ENCODE results near the gene CENPX. TPM values are rescaled to one million over a fixed set of nuclear protein-coding genes. Genes with fewer than 3 reads are reported as not detected.
A peak's percentile ranks its signal among the peaks of the same experiment; 100 is the strongest.

The CENPX gene
- total and polyA plus RNA-seq, 9 donors: 33.4 to 44.8 (median 38.7) TPM

DNA sequence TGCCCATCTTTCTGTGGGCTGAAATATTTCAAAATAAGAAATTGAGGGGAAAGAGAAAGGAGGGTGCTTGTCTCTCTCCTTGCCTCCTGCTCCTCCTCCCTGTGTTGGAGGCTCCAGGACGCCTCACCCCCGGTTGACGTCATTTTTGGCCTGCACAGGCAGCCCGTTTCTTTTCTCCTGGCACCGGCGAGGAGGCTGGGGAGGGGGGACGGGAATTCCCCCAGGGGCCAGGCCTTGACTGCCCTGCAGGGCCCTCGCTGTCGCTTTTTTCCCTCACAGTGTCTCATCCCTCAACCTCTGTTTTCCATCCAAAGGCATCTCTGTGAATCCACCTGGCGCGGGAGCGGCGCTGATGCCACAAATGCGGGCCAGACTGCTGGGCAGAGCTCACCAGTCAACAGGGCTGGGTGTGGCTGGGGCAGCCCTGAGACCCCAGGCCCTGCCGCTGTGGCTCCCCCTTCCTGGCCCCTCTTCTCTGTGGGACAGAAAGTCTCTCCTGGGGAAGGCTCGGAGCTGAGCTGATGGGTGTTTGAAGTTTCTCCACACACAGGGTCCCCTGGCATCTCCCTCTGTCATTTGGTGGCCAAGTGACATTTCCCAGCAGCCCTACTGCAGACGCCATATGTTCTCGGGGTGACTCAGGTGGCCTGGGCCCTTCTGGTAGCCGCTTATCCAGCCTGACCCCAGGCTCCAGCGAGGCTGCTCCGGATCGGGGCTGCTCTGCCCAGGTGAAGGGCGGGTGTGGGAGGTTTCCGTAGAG, 16.0 kb downstream of the CENPX start:
- no peak overlapping the region for H3K27ac ChIP-seq (ENCODE audit: low read length)
- H3K36me3 ChIP-seq (ENCODE audit: control insufficient read depth, insufficient read depth, low read length): peaks cover 15% of the 10 kb centered on the region
- H3K4me1 ChIP-seq (ENCODE audit: control insufficient read depth, insufficient read depth, low read length): peaks cover 35% of the 10 kb centered on the region
- H3K27me3 ChIP-seq (ENCODE audit: control insufficient read depth, insufficient read depth, low read length): no peaks in the 10 kb centered on the region
- DNase-seq: no peak
- H3K9me3 ChIP-seq (replicated peaks; ENCODE audit: control insufficient read depth, low read depth, low read length): no peaks in the 10 kb centered on the region
- WGBS (ENCODE audit: insufficient coverage): 79% methylated on average over 12 of the region's 24 CpGs
- no peak overlapping the region for H3K4me3 ChIP-seq (ENCODE audit: low read length)

DNA sequence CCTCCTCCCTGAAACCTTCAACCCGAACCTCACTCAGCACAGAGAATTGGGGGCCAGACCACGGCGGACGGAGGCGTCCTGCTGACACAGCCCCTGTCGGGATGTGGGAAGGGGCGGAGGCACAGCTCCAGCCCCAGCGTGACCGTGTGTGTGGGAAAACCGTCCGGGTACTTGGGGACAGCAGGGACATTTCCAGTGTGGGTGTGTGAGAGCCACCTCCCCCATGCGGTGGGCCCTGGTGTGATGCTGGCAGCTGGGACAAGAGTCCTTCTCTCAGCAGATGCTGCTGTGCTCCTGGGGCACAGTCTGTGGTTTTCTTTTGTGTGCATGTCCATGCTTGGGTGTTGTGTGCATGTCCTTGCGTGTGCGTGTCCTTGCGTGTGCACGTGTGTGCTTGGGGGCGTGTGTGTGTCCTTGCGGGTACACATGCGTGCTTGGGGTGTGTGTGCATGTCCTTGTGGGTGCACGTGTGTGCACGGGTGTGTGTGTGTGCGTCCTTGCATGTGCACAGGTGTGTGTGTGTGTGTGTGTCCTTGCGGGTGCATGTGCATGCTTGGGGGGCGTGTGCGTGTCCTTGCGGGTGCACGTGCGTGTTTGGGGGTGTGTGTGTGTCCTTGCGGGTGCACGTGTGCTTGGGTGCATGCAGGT, 16.9 kb downstream of the CENPX start:
- no peak overlapping the region for H3K4me3 ChIP-seq (ENCODE audit: low read length)
- peaks cover 43% of the 10 kb centered on the region for H3K4me1 ChIP-seq (ENCODE audit: control insufficient read depth, insufficient read depth, low read length)
- H3K36me3 ChIP-seq (ENCODE audit: control insufficient read depth, insufficient read depth, low read length): peaks cover 13% of the 10 kb centered on the region
- DNase-seq: no peak
- H3K9me3 ChIP-seq (replicated peaks; ENCODE audit: control insufficient read depth, low read depth, low read length): no peaks in the 10 kb centered on the region
- WGBS (ENCODE audit: insufficient coverage): 82% methylated on average over 24 of the region's 30 CpGs
- H3K27ac ChIP-seq (ENCODE audit: low read length): no peak overlapping the region
- no peaks in the 10 kb centered on the region for H3K27me3 ChIP-seq (ENCODE audit: control insufficient read depth, insufficient read depth, low read length)

DNA sequence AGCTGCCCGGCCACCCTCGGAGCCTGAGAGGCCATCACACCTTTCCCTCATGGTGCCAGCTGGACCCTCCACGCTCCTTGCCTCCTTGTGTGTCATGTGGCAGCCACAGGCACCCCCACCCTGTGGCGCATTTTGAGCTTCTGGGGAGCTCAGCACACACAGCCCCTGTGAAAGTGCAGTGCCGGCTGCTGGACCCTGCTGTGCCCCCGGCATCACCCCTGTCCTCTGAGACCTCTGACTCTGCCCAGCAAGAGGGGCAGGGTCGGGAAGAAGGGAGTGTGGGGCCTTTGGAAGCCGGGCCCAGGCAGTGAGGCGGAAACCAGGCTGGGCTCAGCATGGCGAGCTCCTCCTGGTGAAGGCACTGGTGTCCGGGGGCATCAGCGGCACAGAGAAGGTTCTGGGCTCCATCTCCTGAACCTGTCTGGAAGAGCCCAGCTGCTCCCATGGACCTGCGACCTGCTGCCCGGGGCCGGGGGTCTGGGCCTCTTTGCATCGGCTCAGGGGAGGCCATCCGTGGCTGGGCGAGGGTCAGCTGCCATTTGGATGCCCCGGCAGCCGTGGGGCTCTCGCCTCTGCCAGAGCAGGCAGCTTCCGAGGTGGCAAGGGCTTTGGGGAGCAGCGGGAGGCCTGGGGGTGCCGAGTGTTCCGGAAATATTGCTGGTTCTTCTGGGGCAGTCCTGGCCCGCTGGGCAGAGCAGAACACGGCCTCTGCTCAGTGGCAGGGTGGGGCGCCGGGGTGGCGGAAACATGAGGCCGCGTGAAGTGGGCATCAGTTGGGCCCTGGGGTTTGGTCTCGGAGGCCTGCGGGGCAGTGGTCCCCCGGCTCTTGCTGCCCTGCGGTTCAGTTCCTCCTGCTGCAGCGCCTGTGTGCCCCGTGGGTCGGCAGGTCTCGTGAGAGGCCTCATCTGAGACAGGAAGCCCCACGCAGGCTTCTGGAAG, 17.9 kb downstream of the CENPX start:
- H3K27ac ChIP-seq (ENCODE audit: low read length): no peak overlapping the region
- WGBS (ENCODE audit: insufficient coverage): 79% methylated on average over 40 of the region's 41 CpGs
- DNase-seq: no peak
- no peaks in the 10 kb centered on the region for H3K9me3 ChIP-seq (replicated peaks; ENCODE audit: control insufficient read depth, low read depth, low read length)
- no peak overlapping the region for H3K4me3 ChIP-seq (ENCODE audit: low read length)
- H3K27me3 ChIP-seq (ENCODE audit: control insufficient read depth, insufficient read depth, low read length): no peaks in the 10 kb centered on the region
- H3K36me3 ChIP-seq (ENCODE audit: control insufficient read depth, insufficient read depth, low read length): peaks cover 13% of the 10 kb centered on the region
- H3K4me1 ChIP-seq (ENCODE audit: control insufficient read depth, insufficient read depth, low read length): peaks cover 54% of the 10 kb centered on the region

DNA sequence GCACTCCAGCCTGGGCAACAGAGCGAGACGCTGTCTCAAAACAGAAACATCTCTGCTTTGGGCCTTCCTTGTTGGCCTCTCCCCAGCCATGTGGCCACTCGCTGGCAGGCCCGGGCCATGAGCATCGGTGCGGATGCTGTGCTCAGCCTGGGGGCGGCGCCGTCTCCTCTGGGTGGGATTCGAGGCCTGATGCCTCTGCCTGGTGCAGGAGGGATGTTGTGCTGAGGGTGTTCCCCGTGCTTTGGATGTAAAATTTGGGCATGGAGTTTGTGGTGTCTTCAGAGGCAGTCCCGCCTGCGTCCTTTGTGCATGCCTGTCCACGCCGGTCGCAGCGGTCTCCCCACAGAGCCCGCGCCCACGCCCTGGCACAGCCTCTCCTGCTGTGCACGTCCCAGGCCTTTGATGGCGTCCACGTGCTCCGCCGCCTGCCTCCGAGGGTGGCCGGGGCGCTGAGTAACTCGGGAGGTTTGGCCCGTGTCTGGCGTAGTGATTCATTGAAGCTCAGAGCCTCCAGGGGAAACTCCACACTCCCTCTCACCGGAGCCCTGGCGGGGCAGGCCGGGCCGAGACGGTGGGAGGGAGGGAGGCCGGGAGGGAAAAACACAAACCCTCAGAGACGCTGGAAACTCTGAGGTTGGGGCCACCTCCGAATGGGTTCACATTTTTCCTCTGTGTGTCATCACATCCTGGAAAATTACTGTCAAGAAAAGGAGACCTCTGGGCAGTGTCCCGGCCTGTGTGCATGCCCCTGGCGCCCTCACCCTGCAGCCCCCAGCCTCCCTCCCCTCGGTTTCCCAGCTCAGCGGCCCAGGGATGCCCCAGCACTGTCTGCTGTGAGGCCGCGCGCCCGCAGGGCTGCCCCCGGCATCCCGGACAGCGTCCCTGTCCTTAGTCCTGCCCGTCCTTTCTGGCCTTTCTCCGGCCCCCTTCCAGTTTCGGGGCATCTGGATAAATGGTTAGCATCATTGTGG, 19.0 kb downstream of the CENPX start:
- H3K36me3 ChIP-seq (ENCODE audit: control insufficient read depth, insufficient read depth, low read length): peaks cover 7% of the 10 kb centered on the region
- H3K4me3 ChIP-seq (ENCODE audit: low read length): no peak overlapping the region
- 49% methylated on average over 39 of the region's 53 CpGs for WGBS (ENCODE audit: insufficient coverage)
- peak overlapping the region; percentile 20 for H3K27ac ChIP-seq (ENCODE audit: low read length)
- no peaks in the 10 kb centered on the region for H3K9me3 ChIP-seq (replicated peaks; ENCODE audit: control insufficient read depth, low read depth, low read length)
- DNase-seq: peak; percentile 75
- H3K4me1 ChIP-seq (ENCODE audit: control insufficient read depth, insufficient read depth, low read length): peaks cover 58% of the 10 kb centered on the region
- no peaks in the 10 kb centered on the region for H3K27me3 ChIP-seq (ENCODE audit: control insufficient read depth, insufficient read depth, low read length)

DNA sequence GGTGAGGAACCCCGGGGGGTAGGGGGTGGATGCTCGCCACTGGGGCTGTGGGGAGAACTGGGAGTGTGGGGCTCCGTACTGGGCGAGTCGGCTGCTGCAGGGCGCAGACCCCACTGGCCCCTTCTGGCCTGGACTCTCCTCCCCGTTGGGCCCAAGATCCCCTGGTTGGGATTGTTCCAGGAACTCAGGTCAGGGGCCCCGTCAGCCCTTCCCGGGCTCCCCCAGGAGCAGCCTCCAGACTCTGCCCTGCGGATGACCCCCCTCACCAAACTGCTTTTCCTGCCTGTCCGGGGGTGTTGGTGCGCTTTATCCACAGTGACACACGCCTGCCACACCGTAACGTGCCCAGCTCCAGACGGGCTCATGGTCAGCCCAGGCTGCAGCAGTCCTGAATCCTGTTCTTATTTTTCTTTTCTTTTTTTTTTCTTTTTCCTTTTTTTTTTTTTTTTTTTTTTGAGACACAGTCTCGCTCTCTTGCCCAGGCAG, 21.1 kb downstream of the CENPX start:
- 65% methylated on average over 15 of the region's 17 CpGs for WGBS (ENCODE audit: insufficient coverage)
- no peak overlapping the region for H3K4me3 ChIP-seq (ENCODE audit: low read length)

DNA sequence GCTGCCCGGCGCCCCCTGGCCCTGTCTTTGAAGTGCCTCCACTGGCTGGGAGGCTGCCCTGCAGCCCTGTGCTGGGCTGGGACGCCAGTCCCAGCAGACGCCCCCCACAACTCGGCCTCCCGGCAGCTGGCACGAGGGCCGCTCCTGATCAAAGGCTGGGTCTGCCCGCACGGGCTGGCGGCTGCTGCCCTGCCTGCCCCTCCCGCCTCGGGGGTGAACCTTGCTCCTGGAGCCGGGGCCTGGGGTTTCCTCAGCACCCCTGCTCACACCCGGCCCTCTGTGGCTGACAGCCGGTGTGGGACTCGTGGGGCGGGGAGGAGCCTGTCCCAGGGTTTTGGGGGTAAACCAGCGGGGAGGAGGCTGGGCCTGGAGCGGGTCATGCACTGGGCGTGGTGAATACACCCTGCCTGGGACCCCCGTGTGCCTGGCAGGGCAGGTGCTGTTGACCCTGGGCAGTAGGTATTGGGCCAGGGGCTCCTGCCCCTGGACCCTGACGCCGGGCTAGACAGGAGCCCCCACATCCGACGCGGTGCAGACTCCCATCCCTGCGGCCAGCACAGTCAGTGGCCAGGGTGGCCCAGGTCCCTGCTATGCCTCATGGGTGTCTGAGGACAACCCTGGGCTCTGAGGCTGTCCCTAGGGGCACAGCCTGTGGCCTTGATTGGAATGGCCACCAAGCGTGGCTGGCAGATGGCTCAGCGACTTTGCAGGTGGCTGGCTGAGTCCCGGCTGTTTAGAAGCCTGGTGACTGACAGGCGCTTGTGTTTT, 21.7 kb downstream of the CENPX start:
- 63% methylated on average over 30 of the region's 32 CpGs for WGBS (ENCODE audit: insufficient coverage)
- Histone ChIP-seq H3K27me3 (ENCODE audit: control insufficient read depth, insufficient read depth, low read length) (no peaks in the 10 kb centered on the region), H3K4me1 (ENCODE audit: control insufficient read depth, insufficient read depth, low read length) (peaks cover 43% of the 10 kb centered on the region), H3K36me3 (ENCODE audit: control insufficient read depth, insufficient read depth, low read length) (peaks cover 15% of the 10 kb centered on the region), H3K9me3 (replicated peaks; ENCODE audit: control insufficient read depth, low read depth, low read length) (no peaks in the 10 kb centered on the region), H3K4me3 (ENCODE audit: low read length) (no peak overlapping the region), H3K27ac (ENCODE audit: low read length) (no peak overlapping the region)
- peak; percentile 63 for DNase-seq

More for the DNA sequence above, 21.1 kb downstream of the CENPX start:
- H3K4me1 ChIP-seq (ENCODE audit: control insufficient read depth, insufficient read depth, low read length): peaks cover 49% of the 10 kb centered on the region
- no peaks in the 10 kb centered on the region for H3K9me3 ChIP-seq (replicated peaks; ENCODE audit: control insufficient read depth, low read depth, low read length)
- H3K27me3 ChIP-seq (ENCODE audit: control insufficient read depth, insufficient read depth, low read length): no peaks in the 10 kb centered on the region
- H3K27ac ChIP-seq (ENCODE audit: low read length): no peak overlapping the region
- H3K36me3 ChIP-seq (ENCODE audit: control insufficient read depth, insufficient read depth, low read length): peaks cover 10% of the 10 kb centered on the region
- no peak for DNase-seq

DNA sequence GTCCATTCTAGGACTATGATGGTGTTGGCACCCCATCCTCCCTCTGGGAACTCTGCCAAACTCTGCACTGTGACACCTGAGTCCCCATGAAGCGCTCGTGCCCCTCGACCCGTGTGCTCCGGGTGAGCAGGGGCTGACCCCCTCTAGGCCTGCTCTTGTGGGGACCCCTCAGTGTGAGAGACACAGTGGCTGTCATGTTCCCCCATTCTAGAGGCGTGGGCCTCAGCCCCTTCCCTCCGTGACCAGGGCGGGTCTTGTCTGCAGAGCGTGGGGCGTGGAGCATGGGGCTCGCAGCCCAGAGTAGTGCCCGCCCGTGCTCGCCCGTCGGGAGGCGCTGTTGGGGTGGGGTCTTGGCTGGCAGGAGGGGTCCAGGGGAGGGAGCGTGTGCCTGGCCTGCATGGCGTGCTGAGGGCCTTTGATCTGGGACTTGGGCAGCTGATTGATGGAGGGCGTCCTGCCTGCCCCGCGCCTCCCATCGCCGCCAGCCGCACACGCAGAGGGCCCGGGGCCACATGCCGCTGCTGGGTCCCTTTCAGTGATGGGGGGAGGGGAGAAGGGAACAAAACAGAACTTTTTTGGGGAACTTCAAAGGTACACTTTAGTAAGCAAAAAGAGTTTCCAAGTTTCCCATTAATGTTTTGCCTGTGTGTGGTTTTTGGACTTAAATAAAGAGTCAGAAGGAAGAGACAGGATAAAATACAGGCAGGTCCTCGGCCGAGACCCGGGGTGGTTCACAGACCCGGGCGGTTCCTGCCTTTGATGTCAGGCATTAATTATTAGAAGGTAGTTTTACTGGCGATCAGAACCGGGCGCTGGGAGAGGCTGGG, 22.5 kb downstream of the CENPX start:
- Histone ChIP-seq H3K27me3 (ENCODE audit: control insufficient read depth, insufficient read depth, low read length) (no peaks in the 10 kb centered on the region), H3K27ac (ENCODE audit: low read length) (no peak overlapping the region), H3K36me3 (ENCODE audit: control insufficient read depth, insufficient read depth, low read length) (peaks cover 19% of the 10 kb centered on the region), H3K4me3 (ENCODE audit: low read length) (no peak overlapping the region), H3K4me1 (ENCODE audit: control insufficient read depth, insufficient read depth, low read length) (peaks cover 42% of the 10 kb centered on the region), H3K9me3 (replicated peaks; ENCODE audit: control insufficient read depth, low read depth, low read length) (no peaks in the 10 kb centered on the region)
- no peak for DNase-seq
- 52% methylated on average over 33 of the region's 36 CpGs for WGBS (ENCODE audit: insufficient coverage)

DNA sequence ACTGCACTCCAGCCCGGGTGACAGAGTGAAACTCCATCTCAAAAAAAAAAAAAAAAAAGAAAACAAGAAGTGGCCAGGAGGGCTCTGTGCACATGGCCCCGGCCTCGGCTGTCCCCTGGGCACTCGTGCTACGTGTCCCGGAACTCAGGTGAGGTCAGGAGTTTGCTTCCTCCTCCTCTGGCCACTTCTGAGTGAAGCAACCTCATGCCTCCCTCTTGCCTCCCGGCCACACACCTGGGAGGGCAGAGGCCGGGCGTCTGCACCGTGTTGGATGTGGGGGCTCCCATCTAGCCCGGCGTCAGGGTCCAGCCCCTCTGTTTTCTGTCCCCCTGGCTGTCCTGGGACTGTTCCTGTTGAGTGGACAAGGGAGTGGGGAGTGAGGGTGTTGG, 23.1 kb downstream of the CENPX start:
- no peak for DNase-seq
- WGBS (ENCODE audit: insufficient coverage): 96% methylated on average over 11 of the region's 12 CpGs
- Histone ChIP-seq H3K4me1 (ENCODE audit: control insufficient read depth, insufficient read depth, low read length) (peaks cover 48% of the 10 kb centered on the region), H3K27me3 (ENCODE audit: control insufficient read depth, insufficient read depth, low read length) (no peaks in the 10 kb centered on the region), H3K27ac (ENCODE audit: low read length) (no peak overlapping the region), H3K4me3 (ENCODE audit: low read length) (no peak overlapping the region), H3K9me3 (replicated peaks; ENCODE audit: control insufficient read depth, low read depth, low read length) (no peaks in the 10 kb centered on the region), H3K36me3 (ENCODE audit: control insufficient read depth, insufficient read depth, low read length) (peaks cover 19% of the 10 kb centered on the region)

All from muscle of leg (tissue), 11 donors.